HG03095 (cell line): ENCODE results near the gene FBXO45.
"Not testable (repeated sequence)": the region's sequence is repeated elsewhere in the genome, so short reads cannot be mapped to it uniquely, and the experiment has no call there.

ENCODE experiments used
- ATAC-seq: cut with Tn5 transposase; IDR thresholded peaks from one replicate; pipeline ENCODE4 v1.9.1; 2021; ENCODE audit warnings: moderate library complexity; ENCODE audit not compliant: unreplicated experiment

Gene FBXO45

DNA sequence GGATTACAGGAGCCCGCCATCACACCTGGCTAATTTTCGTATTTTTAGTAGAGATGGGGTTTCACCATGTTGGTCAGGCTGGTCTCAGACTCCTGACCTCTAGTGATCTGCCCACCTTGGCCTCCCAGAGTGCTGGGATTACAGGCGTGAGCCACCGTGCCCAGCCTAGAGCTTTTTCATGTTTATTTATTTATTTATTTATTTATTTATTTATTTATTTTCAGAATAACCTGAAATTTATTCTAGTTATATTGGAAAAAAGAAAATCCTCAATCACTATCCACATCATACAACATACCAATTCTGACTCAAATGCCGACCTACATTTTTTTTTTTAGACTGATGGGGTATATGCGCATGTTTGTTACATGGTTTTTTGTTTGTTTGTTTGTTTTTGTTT lies 46.8 kb downstream of the FBXO45 start:
- not testable (repeated sequence) for ATAC-seq

DNA sequence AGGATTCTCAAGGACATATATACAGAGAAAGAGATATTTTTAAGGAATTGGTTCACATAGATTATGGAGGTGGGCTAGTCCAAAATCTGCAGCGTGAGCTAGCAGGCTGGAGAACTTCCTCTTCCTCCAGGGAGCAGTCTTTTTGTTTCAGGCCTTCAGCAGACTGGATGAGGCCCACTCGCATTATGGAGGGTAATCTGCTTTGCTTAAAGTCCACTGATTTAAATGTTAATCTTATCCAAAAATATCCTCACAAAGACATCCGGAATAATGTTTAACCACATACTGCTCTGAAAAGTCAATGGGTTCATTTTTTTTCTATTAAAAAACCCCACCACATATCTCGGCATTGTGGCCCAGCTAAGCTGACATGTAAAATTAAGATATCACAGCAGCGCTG lies 48.8 kb downstream of the FBXO45 start:
- ATAC-seq: no peak

DNA sequence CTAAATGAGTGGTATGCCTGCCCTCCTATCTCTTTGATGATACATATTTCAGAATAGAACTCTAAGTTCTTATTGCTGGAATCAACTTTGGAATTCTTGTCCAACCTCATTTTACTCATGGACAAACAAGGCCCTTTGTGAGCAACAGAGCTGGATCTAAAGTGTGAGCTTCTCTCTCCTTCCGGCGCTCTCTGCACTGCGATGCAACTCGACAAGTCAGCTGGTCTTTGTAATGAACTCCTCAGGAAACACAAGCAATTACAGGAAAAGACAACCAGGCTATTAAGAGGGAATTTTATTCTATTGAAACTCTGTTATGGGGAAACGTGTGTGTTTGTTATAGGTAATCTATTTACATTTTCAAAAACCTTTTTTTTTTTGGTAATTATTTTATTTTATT lies 50.8 kb downstream of the FBXO45 start:
- ATAC-seq: no peak

- not testable (repeated sequence) for ATAC-seq
These were observed 51.2 kb downstream of the FBXO45 start for GRCh38 chr3:196619627-196620026.

DNA sequence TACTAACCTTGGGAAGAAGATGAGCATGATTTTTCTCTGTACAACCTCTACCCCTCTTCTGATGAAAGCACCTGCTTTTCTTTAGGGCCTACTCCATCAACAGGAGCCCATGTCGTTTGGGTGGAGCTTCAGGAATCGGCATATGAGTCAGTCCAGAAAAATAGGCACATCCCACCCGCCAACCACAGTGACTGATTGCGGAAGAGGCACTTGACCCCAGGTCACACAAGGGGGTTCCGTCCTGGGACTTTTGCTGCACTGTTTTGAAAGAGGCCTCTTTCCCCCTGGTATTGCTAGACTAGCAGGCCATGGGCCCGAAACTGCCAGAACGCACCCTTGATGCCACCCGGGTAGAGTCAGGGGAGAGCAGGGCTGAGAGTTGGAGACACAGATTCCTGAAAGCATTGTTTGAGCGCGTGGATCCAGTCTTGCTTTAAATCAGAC lies 51.7 kb downstream of the FBXO45 start:
- ATAC-seq: peak; percentile 52

GRCh38 chr3:196620684-196621083 lies 52.2 kb downstream of the FBXO45 start:
- no peak for ATAC-seq

- no peak for ATAC-seq
These were observed 53.2 kb downstream of the FBXO45 start for GRCh38 chr3:196621611-196622010.

- no peak for ATAC-seq
These were observed 55.8 kb downstream of the FBXO45 start for GRCh38 chr3:196624067-196624790.

GRCh38 chr3:196624907-196625306 lies 56.4 kb downstream of the FBXO45 start:
- ATAC-seq: no peak

DNA sequence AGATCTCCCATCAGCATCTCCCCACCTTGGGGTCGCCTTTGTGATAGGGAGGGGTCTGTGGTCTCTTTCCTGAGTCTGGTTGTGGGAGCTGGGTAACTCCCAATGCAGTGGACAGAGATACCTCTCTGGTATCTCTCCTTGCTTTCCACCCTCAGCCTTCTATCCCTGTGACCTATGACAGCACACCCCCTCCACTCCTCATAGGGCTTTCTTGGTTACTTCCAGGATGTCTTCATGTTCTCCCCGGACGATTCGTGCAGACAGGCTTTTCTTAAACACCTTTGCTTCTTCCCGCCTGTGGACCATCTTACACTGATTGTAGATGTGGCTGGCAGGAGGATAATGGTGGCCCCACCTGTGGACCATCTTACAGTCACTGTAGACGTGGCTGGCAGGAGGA lies 56.9 kb downstream of the FBXO45 start:
- ATAC-seq: no peak

- no peak for ATAC-seq
These were observed 59.4 kb downstream of the FBXO45 start for GRCh38 chr3:196627918-196628231.

GRCh38 chr3:196629228-196629627 lies 60.8 kb downstream of the FBXO45 start:
- ATAC-seq: no peak

GRCh38 chr3:196631682-196632045 lies 63.2 kb downstream of the FBXO45 start:
- ATAC-seq: peak; percentile 2

GRCh38 chr3:196632046-196632751 lies 63.7 kb downstream of the FBXO45 start:
- ATAC-seq: peak; percentile 55

- ATAC-seq: no peak
These were observed 65.2 kb downstream of the FBXO45 start for GRCh38 chr3:196633555-196634151.

DNA sequence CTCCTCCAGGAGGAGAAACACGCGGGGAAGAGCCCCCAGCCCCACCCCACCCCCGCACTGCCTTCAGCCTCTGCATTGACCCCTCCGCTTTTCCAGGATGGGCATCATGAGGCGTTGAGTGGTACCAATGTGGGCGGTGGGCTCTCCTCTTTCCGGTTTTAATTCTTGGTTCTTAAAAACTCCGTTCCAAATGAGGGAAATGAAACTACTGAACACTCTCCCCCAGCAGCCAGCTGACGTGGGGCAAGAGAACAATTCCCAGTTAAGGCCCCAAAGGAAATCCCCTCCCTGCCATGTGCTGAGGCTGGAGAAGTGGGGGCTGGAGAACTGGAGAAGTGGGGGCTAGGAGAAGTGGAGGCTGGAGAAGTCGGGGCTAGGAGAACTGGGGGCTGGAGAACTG lies 65.8 kb downstream of the FBXO45 start:
- ATAC-seq: no peak

DNA sequence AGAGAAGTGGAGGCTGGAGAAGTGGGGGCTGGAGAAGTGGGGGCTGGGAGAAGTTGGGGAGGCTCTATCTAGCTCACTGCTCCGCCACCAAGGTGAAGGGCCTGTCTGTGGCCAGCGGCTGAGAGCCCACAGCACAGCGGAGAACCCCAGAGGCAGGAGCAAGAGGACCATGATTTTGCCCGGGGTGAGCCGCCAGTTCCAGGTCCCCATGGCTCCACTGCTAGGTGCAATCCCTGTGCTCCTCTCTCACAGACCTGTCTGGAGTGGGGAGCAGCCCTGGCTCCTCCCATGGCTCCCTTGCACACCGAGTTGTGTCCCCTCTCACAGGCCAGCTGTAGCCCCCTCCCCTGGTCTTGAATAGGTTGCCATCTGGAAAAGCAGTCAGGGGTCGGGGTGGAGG lies 66.4 kb downstream of the FBXO45 start:
- no peak for ATAC-seq

DNA sequence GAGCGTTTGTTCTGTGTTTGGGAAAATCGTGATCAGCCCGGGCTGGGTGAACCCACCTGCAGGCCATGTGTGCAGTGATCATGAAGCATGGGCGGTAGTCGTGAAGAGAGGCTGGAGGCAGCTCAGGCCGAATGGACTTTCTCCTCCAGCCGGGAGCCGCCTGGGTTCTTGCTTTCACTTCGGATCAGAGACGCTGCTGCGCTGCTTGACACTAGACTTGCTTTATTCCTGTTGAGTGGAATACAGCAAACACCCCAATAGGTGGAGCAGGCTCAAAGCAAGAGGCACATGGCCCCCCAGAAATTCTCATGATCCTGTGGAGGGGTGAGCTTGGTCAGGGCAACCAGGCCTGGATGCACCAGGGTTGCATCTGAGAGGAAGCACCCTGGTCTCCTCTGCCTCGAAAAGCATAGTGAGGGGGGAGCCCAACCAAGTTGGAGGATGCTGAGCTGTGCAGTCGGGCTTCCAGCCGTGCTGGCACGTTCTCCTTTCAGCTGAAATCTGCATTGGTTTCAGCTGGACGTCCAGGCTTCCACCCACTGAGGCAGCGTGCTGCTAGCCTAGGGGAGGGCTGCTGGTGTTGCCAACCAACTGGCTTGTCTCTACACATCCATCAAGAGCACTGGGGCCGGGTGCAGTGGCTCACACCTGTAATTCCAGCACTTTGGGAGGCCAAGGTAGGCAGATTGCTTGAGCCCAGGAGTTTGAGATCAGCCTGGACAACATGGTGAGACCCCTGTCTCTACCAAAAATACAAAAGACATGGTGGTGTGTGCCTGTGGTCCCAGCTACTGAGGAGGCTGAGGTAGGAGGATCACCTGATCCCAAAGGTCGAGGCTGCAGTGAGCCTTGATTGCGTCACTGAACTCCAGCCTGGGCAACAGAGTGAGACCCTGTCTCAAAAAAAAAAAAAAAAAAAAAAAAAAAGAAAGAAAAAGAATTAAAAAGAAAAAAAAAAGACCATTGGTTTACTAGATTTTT lies 68.2 kb downstream of the FBXO45 start:
- ATAC-seq: no peak

DNA sequence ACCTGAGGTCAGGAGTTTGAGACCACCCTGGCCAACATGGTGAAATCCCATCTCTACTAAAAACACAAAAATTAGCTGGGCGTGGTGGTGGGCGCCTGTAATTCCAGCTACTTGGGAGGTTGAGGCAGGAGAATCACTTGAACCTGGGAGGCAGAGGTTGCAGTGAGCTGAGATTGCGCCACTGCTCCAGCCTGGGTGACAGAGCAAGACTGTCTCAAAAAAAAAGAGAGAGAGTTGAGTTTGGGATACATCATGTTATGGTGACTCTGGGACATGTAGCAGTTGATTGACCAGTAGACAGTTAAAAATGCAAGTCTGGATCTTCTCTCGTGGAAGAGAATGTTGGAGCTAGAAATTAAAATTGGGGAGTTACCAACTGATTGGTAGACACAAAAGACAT lies 69.5 kb downstream of the FBXO45 start:
- ATAC-seq: not testable (repeated sequence)
